Epithelial cell of esophagus (primary cell): ENCODE measurements around the gene TIAM2.

Source experiments
- DNase-seq: peaks from one replicate; pipeline ENCODE4 v3.0.0; 2010; ENCODE audit warnings: low read depth
- H3K4me3 ChIP-seq: 2 replicates; pipeline ENCODE4 v1.5.1; 2011; ENCODE audit warnings: mild to moderate bottlenecking, low read length, control low read depth
- TF ChIP-seq, protein P1 (sequence below): IDR thresholded peaks from 2 replicates; pipeline ENCODE4 v1.5.1; 2011; ENCODE audit warnings: low read depth, mild to moderate bottlenecking, low read length, control low read depth, inconsistent platforms; ENCODE audit not compliant: insufficient read depth; ENCODE audit errors: missing control alignments

Gene TIAM2

GRCh38 chr6:155257796-155258195, 262.7 kb downstream of the TIAM2 start:
- TF ChIP-seq, protein P1, sequence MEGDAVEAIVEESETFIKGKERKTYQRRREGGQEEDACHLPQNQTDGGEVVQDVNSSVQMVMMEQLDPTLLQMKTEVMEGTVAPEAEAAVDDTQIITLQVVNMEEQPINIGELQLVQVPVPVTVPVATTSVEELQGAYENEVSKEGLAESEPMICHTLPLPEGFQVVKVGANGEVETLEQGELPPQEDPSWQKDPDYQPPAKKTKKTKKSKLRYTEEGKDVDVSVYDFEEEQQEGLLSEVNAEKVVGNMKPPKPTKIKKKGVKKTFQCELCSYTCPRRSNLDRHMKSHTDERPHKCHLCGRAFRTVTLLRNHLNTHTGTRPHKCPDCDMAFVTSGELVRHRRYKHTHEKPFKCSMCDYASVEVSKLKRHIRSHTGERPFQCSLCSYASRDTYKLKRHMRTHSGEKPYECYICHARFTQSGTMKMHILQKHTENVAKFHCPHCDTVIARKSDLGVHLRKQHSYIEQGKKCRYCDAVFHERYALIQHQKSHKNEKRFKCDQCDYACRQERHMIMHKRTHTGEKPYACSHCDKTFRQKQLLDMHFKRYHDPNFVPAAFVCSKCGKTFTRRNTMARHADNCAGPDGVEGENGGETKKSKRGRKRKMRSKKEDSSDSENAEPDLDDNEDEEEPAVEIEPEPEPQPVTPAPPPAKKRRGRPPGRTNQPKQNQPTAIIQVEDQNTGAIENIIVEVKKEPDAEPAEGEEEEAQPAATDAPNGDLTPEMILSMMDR: no peak
- DNase-seq: no peak

DNA sequence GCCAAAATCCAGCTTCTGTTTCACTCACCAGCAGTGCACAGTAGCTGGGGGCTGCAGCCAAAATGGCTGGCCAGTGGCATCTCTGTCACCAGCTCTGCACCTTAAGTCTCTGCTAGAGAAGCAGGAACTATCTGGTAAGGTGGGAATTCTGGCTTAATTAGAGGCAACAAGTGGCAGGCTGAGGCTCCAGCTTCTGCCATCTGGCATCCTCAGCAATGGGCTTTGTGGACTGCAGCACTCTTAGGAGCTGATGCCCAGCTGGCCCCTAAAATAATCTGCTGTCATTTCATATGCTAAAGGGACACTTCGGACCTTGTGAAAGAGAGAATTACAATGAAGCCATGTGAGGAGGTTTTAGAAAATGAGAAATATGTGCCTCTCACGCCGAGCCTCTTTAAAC, 264.1 kb downstream of the TIAM2 start:
- TF ChIP-seq, protein P1: no peak
- H3K4me3 ChIP-seq: no peak overlapping the region
- no peak for DNase-seq

More at GRCh38 chr6:155257796-155258195, 262.7 kb downstream of the TIAM2 start:
- H3K4me3 ChIP-seq: no peak overlapping the region

GRCh38 chr6:155259897-155260296, 264.8 kb downstream of the TIAM2 start:
- TF ChIP-seq, protein P1: no peak
- H3K4me3 ChIP-seq: no peak overlapping the region
- no peak for DNase-seq

DNA sequence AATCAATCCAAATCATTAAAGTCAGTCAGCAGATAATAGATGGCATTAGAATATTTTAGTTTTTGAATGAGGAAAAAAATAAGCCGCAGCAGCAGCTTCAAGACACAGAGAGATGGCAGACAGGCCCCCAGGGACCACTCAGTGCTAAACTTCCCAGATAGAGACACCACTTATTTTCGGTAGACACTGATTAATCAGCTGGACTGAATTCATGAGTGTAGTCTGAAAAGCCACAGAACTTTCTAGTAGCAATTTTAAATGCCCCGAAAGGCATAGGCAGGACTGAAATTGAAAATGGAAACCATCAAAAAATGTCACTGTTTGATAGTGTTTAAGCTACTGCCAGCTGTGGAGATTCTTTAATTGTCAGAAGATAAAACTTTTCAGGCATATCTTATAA, 265.6 kb downstream of the TIAM2 start:
- DNase-seq: no peak
- no peak overlapping the region for H3K4me3 ChIP-seq
- TF ChIP-seq, protein P1: no peak

DNA sequence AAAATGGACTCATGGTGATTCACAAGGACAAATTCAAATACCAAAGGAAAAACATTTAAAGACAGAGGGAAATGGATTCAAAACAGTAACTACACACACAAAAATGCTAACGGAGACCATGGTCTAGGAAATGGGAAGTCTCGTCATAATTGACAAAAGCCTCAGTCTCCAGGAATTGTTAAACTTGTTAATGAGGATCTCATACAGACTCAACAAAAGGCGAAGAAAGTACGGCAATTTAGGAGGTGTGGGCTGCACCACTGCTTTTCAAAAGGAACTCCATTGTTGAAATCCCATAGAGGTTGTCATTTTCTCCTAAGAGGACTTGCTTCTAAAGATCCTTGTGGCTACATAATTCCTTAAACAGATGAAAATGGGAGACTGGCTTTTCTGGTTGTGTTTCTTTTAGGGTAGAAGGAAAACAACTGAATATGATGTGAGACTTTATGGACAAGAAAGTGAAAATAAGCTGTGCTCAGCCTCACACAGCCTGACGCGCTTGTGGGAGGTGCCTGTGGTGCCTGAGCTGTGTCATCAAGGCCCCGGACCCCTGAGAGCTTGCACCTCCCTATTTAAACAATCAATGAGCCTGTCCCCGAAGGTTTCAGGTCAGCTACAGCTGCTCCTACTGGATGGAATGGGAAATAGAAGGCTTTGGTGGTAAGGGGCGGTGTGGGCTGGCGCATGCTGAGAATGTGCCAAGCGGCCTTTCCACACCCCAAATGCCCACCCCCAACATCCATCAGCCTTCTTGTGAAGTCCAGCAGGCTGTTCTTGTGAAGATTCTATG, 266.2 kb downstream of the TIAM2 start:
- TF ChIP-seq, protein P1: peak; percentile 14
- H3K4me3 ChIP-seq: no peak overlapping the region
- no peak for DNase-seq

DNA sequence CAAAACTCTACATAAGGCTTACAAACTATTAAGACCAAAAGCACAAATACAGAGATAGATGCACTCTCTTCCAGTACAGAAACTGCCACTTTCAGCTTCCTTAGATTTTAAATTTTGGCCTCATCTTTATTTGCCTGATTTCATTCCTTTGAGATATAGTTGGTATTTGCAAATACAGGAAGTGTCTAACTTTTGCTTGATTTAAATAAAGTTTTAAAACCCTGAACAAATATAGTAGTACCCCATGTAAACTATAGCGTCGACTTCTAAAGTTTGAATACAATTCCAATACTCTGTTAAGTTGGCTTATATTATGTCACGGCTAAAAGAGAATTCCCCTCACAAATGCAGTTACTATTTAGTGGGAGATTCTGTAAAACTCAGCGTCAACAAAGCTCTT, 267.5 kb downstream of the TIAM2 start:
- H3K4me3 ChIP-seq: no peak overlapping the region
- DNase-seq: no peak
- TF ChIP-seq, protein P1: no peak
